Endodermal cell (in vitro differentiated cells): ENCODE measurements around the gene HIGD1C. TPM values are rescaled to one million over a fixed set of nuclear protein-coding genes. Genes with fewer than 3 reads are reported as not detected.

Experiments used
- DNase-seq: peaks from one replicate; pipeline ENCODE4 v3.0.0-alpha.2; 2017
- H3K27ac ChIP-seq: 2 replicates; pipeline ENCODE4 v1.5.1; 2013; ENCODE audit warnings: mild to moderate bottlenecking, low read depth, low read length, moderate library complexity
- H3K27me3 ChIP-seq: 2 replicates; pipeline ENCODE4 v1.6.1; 2013; ENCODE audit warnings: mild to moderate bottlenecking, low read length, moderate library complexity; ENCODE audit not compliant: insufficient read depth, control insufficient read depth, poor library complexity, severe bottlenecking
- H3K36me3 ChIP-seq: 2 replicates; pipeline ENCODE4 v1.7.0; 2013; ENCODE audit warnings: mild to moderate bottlenecking, low read length, moderate library complexity; ENCODE audit not compliant: control insufficient read depth, insufficient read depth
- H3K4me1 ChIP-seq: one replicate; pipeline ENCODE4 v1.7.0; 2013; ENCODE audit warnings: low read length; ENCODE audit not compliant: control insufficient read depth, insufficient read depth
- H3K4me3 ChIP-seq: 2 replicates; pipeline ENCODE4 v1.5.1; 2013; ENCODE audit warnings: mild to moderate bottlenecking, low read length, moderate library complexity
- H3K9ac ChIP-seq: 2 replicates; pipeline ENCODE4 v1.6.1; 2013; ENCODE audit warnings: mild to moderate bottlenecking, low read length, moderate library complexity; ENCODE audit not compliant: poor library complexity, severe bottlenecking; ENCODE audit errors: extremely low read depth
- H3K9me3 ChIP-seq: 2 replicates; pipeline ENCODE4 v1.6.1; 2013; ENCODE audit warnings: mild to moderate bottlenecking, low read length, moderate library complexity; ENCODE audit not compliant: control insufficient read depth
- H3K27ac Mint-ChIP-seq: 2 replicates; pipeline ENCODE4 v1.8.0; 2020; ENCODE audit warnings: mixed read lengths
- H3K27me3 Mint-ChIP-seq: 2 replicates; pipeline ENCODE4 v1.8.0; 2021; ENCODE audit warnings: mild to moderate bottlenecking, mixed read lengths; ENCODE audit not compliant: insufficient read depth
- H3K36me3 Mint-ChIP-seq: 2 replicates; pipeline ENCODE4 v1.8.0; 2020; ENCODE audit warnings: low read depth, mixed read lengths
- H3K4me1 Mint-ChIP-seq: 2 replicates; pipeline ENCODE4 v1.8.0; 2020; ENCODE audit warnings: mixed read lengths
- H3K4me3 Mint-ChIP-seq: 2 replicates; pipeline ENCODE4 v1.8.0; 2020; ENCODE audit warnings: mild to moderate bottlenecking, moderate library complexity, mixed read lengths
- H3K9me3 Mint-ChIP-seq: 2 replicates; pipeline ENCODE4 v1.8.0; 2020; ENCODE audit warnings: mild to moderate bottlenecking, mixed read lengths
- CTCF ChIP-seq: fragments of 200-600 bp; sonication (generic); conservative IDR thresholded peaks from 2 replicates; pipeline ENCODE4 v1.5.0; 2021; ENCODE audit warnings: antibody characterized with exemption, mild to moderate bottlenecking
- WGBS, 2 experiments: methylation state at CpG; one replicate each; pipeline versions ENCODE4 v1.1.5 to v1.1.7; 2013; ENCODE audit warnings: missing lambda C conversion rate in 2 of 2, mixed read lengths in 1 of 2; ENCODE audit not compliant: insufficient coverage in 1 of 2, insufficient read length in 1 of 2; 5-methylcytosine and 5-hydroxymethylcytosine counted together
- total RNA-seq, 2 donors: library from RNA; stranded (reverse); fragmentation: NEBNext Ultra II Directional in 1 of 2; extraction: Animal tissue kit (Norgen Biotek cat#: 25700) in 1 of 2; gene quantifications; 2 replicates in 1 of 2; 3 replicates in 1 of 2; pipeline ENCODE4 v1.2.1, GENCODE V29; 2021

HIGD1C gene
- total RNA-seq, 2 donors from 2014 or later = not detected

DNA sequence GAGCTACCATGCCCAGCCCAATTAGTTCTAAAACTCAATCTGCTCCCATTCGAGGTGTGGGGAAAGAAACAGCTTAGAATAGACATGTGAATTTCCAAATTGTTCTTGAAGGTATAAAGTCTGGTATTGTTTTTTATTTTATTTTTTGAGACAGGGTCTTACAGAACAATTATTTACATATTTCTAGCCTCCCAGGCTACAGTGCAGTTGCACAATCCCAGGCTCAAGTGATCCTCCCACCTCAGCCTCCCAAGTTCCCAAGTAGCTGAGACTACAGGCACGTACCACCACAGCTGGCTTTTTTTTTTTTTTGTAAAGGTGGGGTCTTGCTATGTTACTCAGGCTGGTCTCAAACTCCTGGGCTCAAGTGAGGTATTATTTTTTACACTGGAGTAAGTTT, 67.6 kb downstream of the HIGD1C start:
- H3K27me3 ChIP-seq = no peaks in the 10 kb centered on the region
- 100% methylated on average over 2 of the region's 2 CpGs; no CpG with 5 or more reads in 1 of the 2 experiments for WGBS, 2 experiments
- H3K4me3 Mint-ChIP-seq = no peak overlapping the region
- H3K9me3 ChIP-seq = no peaks in the 10 kb centered on the region
- H3K4me3 ChIP-seq = no peak overlapping the region
- no peak overlapping the region for H3K27ac Mint-ChIP-seq
- H3K27ac ChIP-seq = no peak overlapping the region
- peaks cover 2% of the 10 kb centered on the region for H3K36me3 Mint-ChIP-seq
- no peak for TF ChIP-seq CTCF
- no peak for DNase-seq
- H3K27me3 Mint-ChIP-seq = no peaks in the 10 kb centered on the region
- H3K9me3 Mint-ChIP-seq = no peaks in the 10 kb centered on the region
- H3K9ac ChIP-seq = no peak overlapping the region
- H3K36me3 ChIP-seq = no peaks in the 10 kb centered on the region
- H3K4me1 ChIP-seq = no peaks in the 10 kb centered on the region
- peaks cover 12% of the 10 kb centered on the region for H3K4me1 Mint-ChIP-seq

Other genes starting within 250 kb of the HIGD1C start
- 10 to 100 TPM; 27.5 to 35.7 TPM for gene ATF1, start 188.4 kb upstream of the HIGD1C start, total RNA-seq
- not detected for gene TMPRSS12, start 109.6 kb upstream of the HIGD1C start, total RNA-seq
- 10 to 100 TPM; 74.3 to 99.1 TPM for gene SLC11A2, start 73.8 kb downstream of the HIGD1C start, total RNA-seq
- 10 to 100 TPM; 34.8 to 40.2 TPM for gene LETMD1, start 95.8 kb downstream of the HIGD1C start, total RNA-seq
- gene CSRNP2, start 131.1 kb downstream of the HIGD1C start, total RNA-seq = 10 to 100 TPM; 45.7 to 52.1 TPM
- 10 to 100 TPM; 44.1 to 47.2 TPM for gene TFCP2, start 220.6 kb downstream of the HIGD1C start, total RNA-seq